CD4-positive, alpha-beta T cell treated with Interleukin-21 for 1 hour (primary cell): ENCODE results near the gene CAPZB.
A peak's percentile ranks its signal among the peaks of the same experiment; 100 is the strongest.

Experiments
- DNase-seq: peaks from one replicate; pipeline ENCODE4 v3.0.0-alpha.2; 2020

CAPZB gene

GRCh38 chr1:19404748-19405147, 80.6 kb downstream of the CAPZB start:
- no peak for DNase-seq

GRCh38 chr1:19403256-19403655, 82.1 kb downstream of the CAPZB start:
- DNase-seq = no peak

- DNase-seq = no peak
These were observed 83.1 kb downstream of the CAPZB start for GRCh38 chr1:19402031-19402813.

GRCh38 chr1:19401535-19401889, 83.8 kb downstream of the CAPZB start:
- no peak for DNase-seq

- DNase-seq = no peak
These were observed 84.3 kb downstream of the CAPZB start for GRCh38 chr1:19400875-19401534.

GRCh38 chr1:19400192-19400611, 85.1 kb downstream of the CAPZB start:
- DNase-seq = no peak

GRCh38 chr1:19398309-19398760, 87.0 kb downstream of the CAPZB start:
- no peak for DNase-seq

- no peak for DNase-seq
These were observed 88.0 kb downstream of the CAPZB start for GRCh38 chr1:19397217-19397945.

- DNase-seq = no peak
These were observed 89.1 kb downstream of the CAPZB start for GRCh38 chr1:19396280-19396679.

DNA sequence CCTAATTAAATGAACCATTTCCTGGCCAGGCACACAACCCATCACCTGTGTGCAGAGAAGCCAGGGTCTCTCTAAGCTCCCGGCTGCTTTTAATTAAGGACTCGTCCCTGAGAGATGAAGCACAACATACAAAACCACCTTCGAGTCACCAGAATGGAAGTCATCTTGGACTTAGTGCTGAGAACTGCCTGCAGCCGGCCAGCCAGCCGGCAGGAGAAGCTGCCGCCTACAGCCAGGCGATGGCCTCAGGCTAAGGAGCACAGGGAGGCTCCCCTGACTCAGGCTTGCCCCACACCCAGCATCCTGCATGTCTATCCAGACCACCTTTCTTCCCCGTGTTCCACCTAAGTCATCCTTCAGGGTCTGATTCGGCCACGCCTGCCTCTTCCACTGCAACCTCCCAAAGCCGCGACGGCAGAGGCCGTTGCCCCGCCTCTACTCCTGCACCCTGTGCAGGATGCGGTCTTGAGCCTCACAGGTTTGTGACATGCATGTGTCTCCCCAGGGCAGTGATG, 89.6 kb downstream of the CAPZB start:
- DNase-seq = no peak

- no peak for DNase-seq
These were observed 92.3 kb downstream of the CAPZB start for GRCh38 chr1:19393046-19393445.

DNA sequence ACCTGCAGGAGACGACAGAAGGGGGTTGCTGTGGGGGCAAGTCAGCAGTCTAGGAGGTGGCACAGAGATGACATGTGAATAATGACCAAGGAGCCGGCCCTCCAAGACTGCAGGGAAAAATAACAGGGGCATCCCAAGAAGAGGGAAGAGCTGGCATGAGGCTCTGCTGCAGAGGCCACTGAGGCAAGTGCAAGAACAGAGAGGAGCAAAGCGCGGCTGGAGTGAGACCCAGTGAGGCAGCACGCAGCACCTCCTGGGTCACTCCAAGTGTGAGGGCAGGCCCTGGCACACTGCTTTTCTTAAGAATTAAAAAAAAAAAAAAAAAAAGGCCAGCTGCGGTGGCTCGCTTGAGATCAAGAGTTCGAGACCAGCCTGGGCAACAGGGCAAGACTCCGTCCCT, 93.1 kb downstream of the CAPZB start:
- no peak for DNase-seq

GRCh38 chr1:19391596-19391981, 93.8 kb downstream of the CAPZB start:
- DNase-seq = no peak

DNA sequence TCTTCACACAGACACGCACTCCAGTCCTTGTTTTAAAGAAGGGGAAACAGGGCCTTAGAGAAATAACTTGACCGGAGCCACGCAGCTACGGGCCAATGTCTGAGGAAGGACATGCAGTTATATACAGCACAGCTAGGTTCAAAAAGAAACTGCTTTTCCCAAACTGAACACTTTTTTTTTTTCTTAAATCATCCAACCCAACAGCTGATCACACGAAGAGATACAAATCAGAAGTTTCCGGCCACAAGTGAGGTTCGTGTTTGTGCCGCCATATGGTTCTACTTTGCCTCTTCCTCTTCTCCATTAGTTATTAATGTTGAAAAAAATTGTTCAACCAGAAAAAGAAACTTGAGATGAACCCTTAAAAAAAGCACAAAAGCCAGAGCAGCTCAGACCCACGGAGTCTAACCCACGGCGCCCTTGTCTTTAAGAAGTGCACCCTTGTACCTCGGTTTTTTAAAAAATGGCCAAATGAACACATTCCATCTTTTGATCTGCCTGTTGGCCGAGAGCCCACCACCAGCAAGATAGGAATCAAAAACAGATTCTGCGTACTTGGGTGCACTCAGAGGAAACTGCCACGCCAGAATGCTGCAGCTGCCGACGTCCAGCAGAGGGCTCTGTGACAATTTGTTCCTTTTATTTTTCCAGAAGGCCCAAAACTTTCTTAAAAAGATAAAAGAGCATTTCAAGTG, 94.3 kb downstream of the CAPZB start:
- peak; percentile 78 for DNase-seq

- DNase-seq = no peak
These were observed 95.0 kb downstream of the CAPZB start for GRCh38 chr1:19390166-19390850.

DNA sequence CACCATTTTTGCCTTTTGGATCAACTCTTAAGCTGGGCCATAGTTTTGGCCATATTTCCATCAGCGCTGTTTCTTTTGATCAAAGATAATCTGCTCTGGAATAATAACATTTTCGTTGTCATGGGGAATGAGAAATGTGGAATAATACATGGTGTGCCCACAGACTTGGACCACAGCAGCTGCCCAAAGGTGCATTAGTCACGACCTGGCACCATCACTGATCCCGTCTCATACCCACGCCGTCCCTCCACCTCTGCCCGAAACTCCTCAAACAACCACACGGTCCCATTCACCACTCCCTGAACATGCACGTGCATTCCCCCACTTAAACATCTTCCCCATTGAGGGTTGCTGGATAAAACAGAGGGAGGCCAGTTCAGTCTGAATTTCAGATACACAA, 96.4 kb downstream of the CAPZB start:
- no peak for DNase-seq

DNA sequence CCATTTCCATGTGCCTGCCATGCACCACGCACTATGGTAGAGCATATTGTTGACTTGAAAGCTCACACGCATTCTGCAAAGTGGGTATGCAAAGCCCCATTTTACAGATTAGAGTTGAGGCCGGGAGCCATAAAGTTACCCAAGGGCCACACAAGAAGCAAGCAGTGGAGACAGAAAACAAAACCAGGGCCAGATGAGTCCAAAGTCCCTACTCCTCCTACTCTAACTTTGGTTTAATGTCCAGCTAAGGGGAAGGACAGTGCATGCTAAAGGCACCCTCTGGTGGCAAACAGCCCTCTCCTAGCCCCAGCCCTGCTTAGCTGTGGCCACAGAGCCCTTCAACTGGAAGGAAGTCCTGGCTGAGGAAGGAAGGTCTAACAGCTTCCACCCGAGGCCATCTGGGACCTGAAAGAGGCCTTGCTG, 98.3 kb downstream of the CAPZB start:
- no peak for DNase-seq

DNA sequence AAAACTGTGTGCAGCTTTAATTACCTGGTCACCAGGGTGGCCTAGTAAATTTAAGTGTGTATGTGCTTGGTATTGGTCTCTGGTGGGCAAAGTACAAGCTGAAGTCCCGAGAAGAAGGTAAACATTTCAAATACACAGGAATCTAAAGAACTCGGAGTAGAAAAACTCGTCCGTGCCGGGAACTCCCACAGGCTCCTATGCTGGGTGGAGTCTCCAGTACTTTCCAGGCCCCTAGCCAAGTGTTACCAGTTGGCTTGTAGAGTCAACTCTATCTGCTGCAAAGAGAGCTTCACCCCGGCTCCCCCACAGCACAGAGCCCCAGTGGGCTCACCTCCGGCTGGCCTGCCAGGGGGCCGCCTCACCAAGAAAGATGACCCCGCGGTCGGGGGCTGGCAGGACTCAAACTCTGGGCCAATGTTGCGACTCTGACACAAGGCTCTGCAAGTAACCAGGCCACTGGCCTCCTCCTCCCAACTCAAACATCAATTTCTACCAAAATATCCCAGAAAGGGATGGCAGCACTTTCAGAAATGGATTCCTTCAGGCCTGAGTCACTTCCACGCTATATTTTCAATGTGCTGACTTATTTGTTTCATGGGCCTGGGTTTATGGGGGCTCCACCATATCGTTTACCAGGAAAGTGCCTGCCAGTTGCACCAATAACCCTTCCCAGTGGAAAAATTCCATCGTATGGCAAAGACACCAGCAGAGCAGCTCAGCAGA, 99.3 kb downstream of the CAPZB start:
- no peak for DNase-seq

DNA sequence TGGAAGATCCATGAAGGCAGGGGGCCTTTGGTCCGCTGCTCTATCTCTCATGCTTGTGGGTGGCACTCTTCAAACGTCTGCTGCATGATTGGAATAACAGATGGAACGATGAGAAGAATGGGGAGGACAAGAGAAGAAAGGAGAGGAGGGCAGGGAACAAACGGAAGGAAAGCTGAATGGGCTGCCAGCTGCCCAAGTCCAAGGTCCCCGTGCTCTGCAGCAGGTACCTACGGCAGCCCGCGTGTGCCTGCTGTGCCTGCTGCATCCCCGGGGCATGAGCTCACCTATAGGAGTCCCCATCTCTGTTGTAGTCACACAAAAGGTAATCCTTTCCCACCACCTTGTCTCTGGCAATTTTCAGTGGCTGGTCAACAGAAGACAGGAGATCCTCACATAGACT, 100.1 kb downstream of the CAPZB start:
- DNase-seq = no peak

GRCh38 chr1:19384772-19385187, 100.6 kb downstream of the CAPZB start:
- no peak for DNase-seq

- no peak for DNase-seq
These were observed 101.2 kb downstream of the CAPZB start for GRCh38 chr1:19384113-19384512.

DNA sequence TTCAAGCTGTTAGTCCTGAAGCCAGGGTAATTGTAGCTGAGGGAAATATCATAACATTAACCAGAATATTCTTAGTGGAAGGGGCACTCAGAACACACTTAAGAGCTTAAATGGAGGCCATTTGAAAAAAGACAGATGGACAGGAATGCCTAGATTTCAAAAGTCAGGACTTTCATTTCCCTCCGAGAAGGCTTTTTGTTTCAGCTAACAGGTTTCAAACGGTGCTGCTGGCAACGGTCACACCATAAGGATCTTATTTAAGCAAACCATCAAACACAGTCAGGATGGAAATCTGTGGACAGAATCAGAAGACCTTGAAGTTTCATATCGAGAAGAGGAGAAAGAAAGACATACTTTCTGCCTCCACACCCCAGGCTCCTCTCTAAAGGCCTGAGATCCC, 103.1 kb downstream of the CAPZB start:
- no peak for DNase-seq
